ENCODE measurements around the gene ADCY1. TPM values are rescaled to one million over a fixed set of nuclear protein-coding genes. Genes with fewer than 3 reads are reported as not detected.

ADCY1 gene
- total and polyA plus RNA-seq, 8 donors: 0.55 to 2.8 (median 2.5) TPM

- Histone ChIP-seq H3K4me3 (no peak overlapping the region), H3K27me3 (no peaks in the 10 kb centered on the region), H3K4me1 (no peaks in the 10 kb centered on the region), H3K9me3 (no peaks in the 10 kb centered on the region), H3K27ac (no peak overlapping the region), H3K36me3 (no peaks in the 10 kb centered on the region)
- no peak for ATAC-seq
- DNase-seq: no peak
- no peak for TF ChIP-seq CTCF (IDR thresholded peaks at IDR 0.05)
- intact Hi-C loops (cut with DNase I): no loop called here
Measured at GRCh38 chr7:45688382-45688781, 114.2 kb downstream of the ADCY1 start.

GRCh38 chr7:45689011-45689796, 115.0 kb downstream of the ADCY1 start:
- Histone ChIP-seq H3K27ac (no peak overlapping the region), H3K4me3 (no peak overlapping the region), H3K36me3 (no peaks in the 10 kb centered on the region), H3K4me1 (no peaks in the 10 kb centered on the region), H3K27me3 (no peaks in the 10 kb centered on the region), H3K9me3 (no peaks in the 10 kb centered on the region)
- no peak for ATAC-seq
- DNase-seq: no peak
- TF ChIP-seq CTCF (IDR thresholded peaks at IDR 0.05): no peak
- intact Hi-C loops (cut with DNase I): no loop called here

GRCh38 chr7:45689797-45690761, 115.9 kb downstream of the ADCY1 start:
- Histone ChIP-seq H3K9me3 (no peaks in the 10 kb centered on the region), H3K27ac (no peak overlapping the region), H3K4me3 (no peak overlapping the region), H3K27me3 (no peaks in the 10 kb centered on the region), H3K36me3 (no peaks in the 10 kb centered on the region), H3K4me1 (no peaks in the 10 kb centered on the region)
- intact Hi-C loops (cut with DNase I): no loop called here
- DNase-seq (no peak), ATAC-seq (no peak)
- no peak for TF ChIP-seq CTCF (IDR thresholded peaks at IDR 0.05)

- DNase-seq: no peak
- Histone ChIP-seq H3K4me1 (no peaks in the 10 kb centered on the region), H3K4me3 (no peak overlapping the region), H3K36me3 (no peaks in the 10 kb centered on the region), H3K27me3 (no peaks in the 10 kb centered on the region), H3K27ac (no peak overlapping the region), H3K9me3 (no peaks in the 10 kb centered on the region)
- intact Hi-C loops (cut with DNase I): no loop called here
- no peak for TF ChIP-seq CTCF (IDR thresholded peaks at IDR 0.05)
- ATAC-seq: no peak
Measured at GRCh38 chr7:45690762-45691150, 116.6 kb downstream of the ADCY1 start.

- ATAC-seq (peak; percentile 66), DNase-seq (no peak)
- H3K9me3 ChIP-seq: no peaks in the 10 kb centered on the region
- H3K4me1 ChIP-seq: no peaks in the 10 kb centered on the region
- H3K4me3 ChIP-seq: no peak overlapping the region
- no peak for TF ChIP-seq CTCF (IDR thresholded peaks at IDR 0.05)
- no peaks in the 10 kb centered on the region for H3K36me3 ChIP-seq
- no peaks in the 10 kb centered on the region for H3K27me3 ChIP-seq
- intact Hi-C loops (cut with DNase I): no loop called here
- no peak overlapping the region for H3K27ac ChIP-seq
Measured at GRCh38 chr7:45691155-45691656, 117.0 kb downstream of the ADCY1 start.
